ENCODE results near the gene HES2. TPM values are rescaled to one million over a fixed set of nuclear protein-coding genes. Genes with fewer than 3 reads are reported as not detected.

HES2 gene
- 3.3 to 7.2 TPM (median 6.0 TPM) in 5 replicates for total RNA-seq (2022; extraction: Qiagen RNA extraction; ENCODE audit: low read depth)

GRCh38 chr1:6419804-6420453 lies at the start of gene HES2:
Gene HES2, minus strand, starts transcription at chr1:6419919. Its CDS starts 99 bp downstream, at chr1:6419820.

GRCh38 chr1:6466023-6466422 lies 46.3 kb upstream of the HES2 start, which contains the start of gene TNFRSF25:
Gene TNFRSF25, minus strand, starts transcription at chr1:6466173. Its CDS starts 66 bp downstream, at chr1:6466107.

GRCh38 chr1:6424619-6425593 lies 5.2 kb upstream of the HES2 start, which contains the start of gene ESPN:
Gene ESPN, plus strand, starts transcription at chr1:6424776. Its CDS starts 180 bp downstream, at chr1:6424956.

DNA sequence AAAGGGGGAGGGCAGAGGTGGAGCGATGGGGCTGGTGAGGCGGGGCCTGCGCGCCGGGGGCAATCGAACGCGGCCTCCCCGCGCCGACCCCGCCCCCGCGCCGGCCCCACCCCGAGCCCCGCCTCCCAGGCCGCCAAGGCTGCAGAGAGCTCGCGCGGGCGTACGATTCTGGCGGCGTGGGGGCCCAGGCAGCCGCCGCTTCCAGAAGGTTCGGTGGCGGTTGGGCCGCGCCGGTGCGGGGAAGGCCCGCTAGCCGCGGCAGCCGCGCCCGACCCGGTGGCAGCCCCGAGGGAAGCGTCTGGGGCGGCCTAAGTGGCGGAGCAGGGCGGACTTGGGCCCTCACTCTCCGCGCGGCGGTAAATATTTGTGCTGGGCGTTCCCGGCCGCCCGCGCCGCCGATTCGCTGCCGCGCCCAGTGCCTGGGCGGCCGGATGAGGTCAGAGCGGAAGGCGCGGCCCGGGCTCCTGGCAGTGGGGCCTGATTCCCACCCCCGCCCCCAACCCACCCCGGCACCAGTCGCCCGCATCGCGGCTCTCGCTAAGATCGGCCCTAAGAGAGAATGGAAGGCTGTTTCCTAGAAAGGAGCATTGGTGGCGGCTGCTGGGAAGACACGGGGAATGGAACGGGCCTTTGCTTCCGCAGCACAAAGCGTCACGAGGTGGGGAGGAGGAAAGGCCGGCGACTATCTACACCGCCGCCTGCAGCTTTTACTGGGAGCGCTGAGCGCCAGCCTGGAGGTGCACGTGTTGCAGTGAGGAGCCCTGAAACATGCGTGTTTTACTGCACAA lies 26.1 kb downstream of the HES2 start, which contains the start of gene ACOT7:
Gene ACOT7 (minus strand): TSS at position 368 of the 788 bp plus-strand sequence. CDS start 368 bp downstream, outside the sequence.

Other genes with a start within 250 kb of the HES2 start
- gene CHD5, start 239.6 kb downstream of the HES2 start, total RNA-seq (2022; extraction: Qiagen RNA extraction; ENCODE audit: low read depth): 1.2 to 1.5 TPM (median 1.5 TPM) in 5 replicates
- gene RPL22, start 220.3 kb downstream of the HES2 start, total RNA-seq (2022; extraction: Qiagen RNA extraction; ENCODE audit: low read depth): 279 to 471 TPM (median 456 TPM) in 5 replicates
- gene RNF207, start 213.8 kb downstream of the HES2 start, total RNA-seq (2022; extraction: Qiagen RNA extraction; ENCODE audit: low read depth): 6.3 to 15.0 TPM (median 13.4 TPM) in 5 replicates
- 47.9 to 61.6 TPM (median 56.8 TPM) in 5 replicates for gene ICMT, start 184.0 kb downstream of the HES2 start, total RNA-seq (2022; extraction: Qiagen RNA extraction; ENCODE audit: low read depth)
- not detected in 5 replicates for gene HES3, start 175.7 kb downstream of the HES2 start, total RNA-seq (2022; extraction: Qiagen RNA extraction; ENCODE audit: low read depth)
- 1.5 to 2.3 TPM (median 2.0 TPM) in 5 replicates for gene GPR153, start 158.8 kb downstream of the HES2 start, total RNA-seq (2022; extraction: Qiagen RNA extraction; ENCODE audit: low read depth)
- 75.8 to 101 TPM (median 95.9 TPM) in 5 replicates for gene ACOT7, start 26.2 kb downstream of the HES2 start, total RNA-seq (2022; extraction: Qiagen RNA extraction; ENCODE audit: low read depth)
- gene ESPN, start 4.9 kb upstream of the HES2 start, total RNA-seq (2022; extraction: Qiagen RNA extraction; ENCODE audit: low read depth): 0.29 to 0.94 TPM (median 0.42 TPM) in 5 replicates
- 3.3 to 5.0 TPM (median 4.5 TPM) in 5 replicates for gene TNFRSF25, start 46.3 kb upstream of the HES2 start, total RNA-seq (2022; extraction: Qiagen RNA extraction; ENCODE audit: low read depth)
- 2.9 to 5.2 TPM (median 3.9 TPM) in 5 replicates for gene PLEKHG5, start 71.7 kb upstream of the HES2 start, total RNA-seq (2022; extraction: Qiagen RNA extraction; ENCODE audit: low read depth)
- gene NOL9, start 134.6 kb upstream of the HES2 start, total RNA-seq (2022; extraction: Qiagen RNA extraction; ENCODE audit: low read depth): 3.5 to 5.2 TPM (median 4.4 TPM) in 5 replicates
- not detected in 5 replicates for gene TAS1R1, start 135.4 kb upstream of the HES2 start, total RNA-seq (2022; extraction: Qiagen RNA extraction; ENCODE audit: low read depth)
- 12.5 to 20.0 TPM (median 16.3 TPM) in 5 replicates for gene ZBTB48, start 160.1 kb upstream of the HES2 start, total RNA-seq (2022; extraction: Qiagen RNA extraction; ENCODE audit: low read depth)
- gene KLHL21, start 182.9 kb upstream of the HES2 start, total RNA-seq (2022; extraction: Qiagen RNA extraction; ENCODE audit: low read depth): 16.1 to 27.2 TPM (median 22.0 TPM) in 5 replicates
- gene PHF13, start 193.8 kb upstream of the HES2 start, total RNA-seq (2022; extraction: Qiagen RNA extraction; ENCODE audit: low read depth): 6.7 to 8.9 TPM (median 8.4 TPM) in 5 replicates
- gene THAP3, start 204.9 kb upstream of the HES2 start, total RNA-seq (2022; extraction: Qiagen RNA extraction; ENCODE audit: low read depth): 15.2 to 17.5 TPM (median 16.9 TPM) in 5 replicates